ENCODE results near the gene SNX9.

DNA sequence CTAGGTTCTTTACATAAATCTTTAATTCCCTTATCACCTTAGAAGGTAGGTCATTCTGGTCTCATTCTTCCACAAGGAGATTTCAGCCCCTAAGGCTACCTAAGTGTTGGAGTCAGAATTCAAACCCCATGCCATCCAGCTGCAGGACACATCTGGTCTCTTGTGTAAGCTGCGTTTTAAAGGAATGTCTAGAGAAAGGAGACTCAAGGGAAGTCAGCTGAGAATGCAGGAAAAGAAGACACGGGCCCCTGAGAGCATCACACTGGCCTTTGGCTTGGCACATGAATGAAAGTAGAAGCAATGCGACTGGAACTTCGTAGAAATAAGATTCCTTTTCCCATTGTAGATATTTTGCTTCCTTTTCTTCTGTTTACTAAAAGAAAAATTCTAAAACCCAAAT is 82.0 kb downstream of the SNX9 start:
- TF ChIP-seq, protein P1, sequence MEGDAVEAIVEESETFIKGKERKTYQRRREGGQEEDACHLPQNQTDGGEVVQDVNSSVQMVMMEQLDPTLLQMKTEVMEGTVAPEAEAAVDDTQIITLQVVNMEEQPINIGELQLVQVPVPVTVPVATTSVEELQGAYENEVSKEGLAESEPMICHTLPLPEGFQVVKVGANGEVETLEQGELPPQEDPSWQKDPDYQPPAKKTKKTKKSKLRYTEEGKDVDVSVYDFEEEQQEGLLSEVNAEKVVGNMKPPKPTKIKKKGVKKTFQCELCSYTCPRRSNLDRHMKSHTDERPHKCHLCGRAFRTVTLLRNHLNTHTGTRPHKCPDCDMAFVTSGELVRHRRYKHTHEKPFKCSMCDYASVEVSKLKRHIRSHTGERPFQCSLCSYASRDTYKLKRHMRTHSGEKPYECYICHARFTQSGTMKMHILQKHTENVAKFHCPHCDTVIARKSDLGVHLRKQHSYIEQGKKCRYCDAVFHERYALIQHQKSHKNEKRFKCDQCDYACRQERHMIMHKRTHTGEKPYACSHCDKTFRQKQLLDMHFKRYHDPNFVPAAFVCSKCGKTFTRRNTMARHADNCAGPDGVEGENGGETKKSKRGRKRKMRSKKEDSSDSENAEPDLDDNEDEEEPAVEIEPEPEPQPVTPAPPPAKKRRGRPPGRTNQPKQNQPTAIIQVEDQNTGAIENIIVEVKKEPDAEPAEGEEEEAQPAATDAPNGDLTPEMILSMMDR (conservative IDR thresholded peaks at IDR 0.05; ENCODE audit: low read length): no peak
- TF ChIP-seq EZH2phosphoT487 (IDR thresholded peaks at IDR 0.05; ENCODE audit: borderline replicate concordance): no peak
